OCI-LY1 (cell line): Measurements from ENCODE around the gene PPP2R1B.

Experiments
- H2AFZ ChIP-seq: fragments of 200-600 bp; sonication (generic), shearing (Covaris generic); 2 replicates; pipeline ENCODE4 v1.6.0; 2014; ENCODE audit warnings: antibody characterized with exemption, mild to moderate bottlenecking, low read length
- H3F3A ChIP-seq: fragments of 200-600 bp; sonication (generic), shearing (Covaris generic); 2 replicates; pipeline ENCODE4 v1.6.0; 2014; ENCODE audit warnings: mild to moderate bottlenecking, antibody characterized with exemption, low read length, moderate library complexity; ENCODE audit not compliant: insufficient read depth
- H3K27ac ChIP-seq: fragments of 200-600 bp; sonication (generic); 2 replicates; pipeline ENCODE4 v1.5.1; 2014; ENCODE audit warnings: low read length, mixed run types, mild to moderate bottlenecking, low read depth; ENCODE audit not compliant: poor library complexity, severe bottlenecking
- H3K27me3 ChIP-seq: fragments of 200-600 bp; sonication (generic); 2 replicates; pipeline ENCODE4 v1.6.0; 2014; ENCODE audit warnings: antibody characterized with exemption, mild to moderate bottlenecking, low read length, moderate library complexity; ENCODE audit not compliant: insufficient read depth
- H3K36me3 ChIP-seq: fragments of 200-600 bp; sonication (generic); 2 replicates; pipeline ENCODE4 v1.6.1; 2014; ENCODE audit warnings: mild to moderate bottlenecking, antibody characterized with exemption, low read length, moderate library complexity, mixed read lengths; ENCODE audit not compliant: insufficient read depth
- H3K4me1 ChIP-seq: fragments of 200-600 bp; sonication (generic); 2 replicates; pipeline ENCODE4 v1.5.1; 2014; ENCODE audit warnings: mild to moderate bottlenecking, low read length, moderate library complexity; ENCODE audit not compliant: insufficient read depth, severe bottlenecking
- H3K4me2 ChIP-seq: fragments of 200-600 bp; sonication (generic), shearing (Covaris generic); 2 replicates; pipeline ENCODE4 v1.6.1; 2014; ENCODE audit warnings: low read length
- H3K4me3 ChIP-seq: fragments of 200-600 bp; sonication (generic); 2 replicates; pipeline ENCODE4 v1.5.1; 2014; ENCODE audit warnings: low read length, low read depth, mild to moderate bottlenecking, mixed read lengths; ENCODE audit not compliant: poor library complexity, severe bottlenecking
- H3K79me2 ChIP-seq: fragments of 200-600 bp; shearing (Covaris generic); 2 replicates; pipeline ENCODE4 v1.6.1; 2016; ENCODE audit warnings: mixed run types, low read length, mixed read lengths; ENCODE audit not compliant: insufficient read depth
- H3K9ac ChIP-seq: fragments of 200-600 bp; sonication (generic), shearing (Covaris generic); 2 replicates; pipeline ENCODE4 v1.6.1; 2014; ENCODE audit warnings: mild to moderate bottlenecking, low read length, mixed read lengths
- H3K9me2 ChIP-seq: fragments of 200-600 bp; sonication (generic), shearing (Covaris generic); 2 replicates; pipeline ENCODE4 v1.6.1; 2014; ENCODE audit warnings: low read depth, mild to moderate bottlenecking, low read length, mixed read lengths
- H3K9me3 ChIP-seq: fragments of 200-600 bp; shearing (Covaris generic); 2 replicates; pipeline ENCODE4 v1.6.1; 2014; ENCODE audit warnings: low read length, mixed read lengths
- H4K20me1 ChIP-seq: fragments of 200-600 bp; sonication (generic), shearing (Covaris generic); 2 replicates; pipeline ENCODE4 v1.6.0; 2016; ENCODE audit warnings: mild to moderate bottlenecking, low read length; ENCODE audit not compliant: insufficient read depth
- EZH2 ChIP-seq: fragments of 200-600 bp; sonication (generic), shearing (Covaris generic); IDR thresholded peaks from 2 replicates; pipeline ENCODE4 v1.8.0; 2017; ENCODE audit warnings: borderline replicate concordance, mixed run types, mild to moderate bottlenecking, antibody characterized with exemption, low read length, moderate library complexity, mixed read lengths
- TF ChIP-seq, protein P1 (sequence below): fragments of 200-600 bp; sonication (generic), shearing (Covaris generic); IDR thresholded peaks from 2 replicates; pipeline ENCODE4 v1.5.1; 2017; ENCODE audit warnings: mild to moderate bottlenecking, antibody characterized with exemption, low read length, moderate library complexity, mixed read lengths

The PPP2R1B gene

DNA sequence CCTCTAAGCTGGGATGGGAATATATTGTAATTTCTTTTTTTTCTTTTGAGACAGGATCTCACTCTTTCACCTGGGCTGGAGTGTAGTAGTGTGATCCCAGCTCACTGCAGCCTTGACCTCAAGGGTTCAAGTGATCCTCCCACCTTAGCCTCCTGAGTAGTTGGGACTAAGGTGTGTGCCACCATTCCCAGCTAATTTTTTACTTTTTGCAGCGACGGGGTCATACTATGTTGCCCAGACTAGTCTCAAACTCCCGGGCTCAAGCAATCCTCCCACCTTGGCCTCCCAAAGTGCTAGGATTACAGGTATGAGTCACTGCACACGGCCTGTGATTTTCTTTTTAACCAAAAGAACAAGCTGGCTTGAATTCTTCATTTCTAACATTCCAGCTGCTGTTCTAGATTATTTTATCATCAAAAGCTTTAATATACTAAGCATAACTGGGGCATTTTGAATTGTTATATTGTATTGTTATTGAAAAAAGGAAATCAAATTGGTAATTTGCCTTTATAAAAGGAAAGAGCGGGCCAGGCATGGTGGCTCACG, 26.8 kb upstream of the PPP2R1B start:
- H3K9ac ChIP-seq, result no peak overlapping the region
- H3K4me1 ChIP-seq, result peaks cover 18% of the 10 kb centered on the region
- no peaks in the 10 kb centered on the region for H3K36me3 ChIP-seq
- no peak overlapping the region for H2AFZ ChIP-seq
- no peaks in the 10 kb centered on the region for H3K79me2 ChIP-seq
- TF ChIP-seq, protein P1, sequence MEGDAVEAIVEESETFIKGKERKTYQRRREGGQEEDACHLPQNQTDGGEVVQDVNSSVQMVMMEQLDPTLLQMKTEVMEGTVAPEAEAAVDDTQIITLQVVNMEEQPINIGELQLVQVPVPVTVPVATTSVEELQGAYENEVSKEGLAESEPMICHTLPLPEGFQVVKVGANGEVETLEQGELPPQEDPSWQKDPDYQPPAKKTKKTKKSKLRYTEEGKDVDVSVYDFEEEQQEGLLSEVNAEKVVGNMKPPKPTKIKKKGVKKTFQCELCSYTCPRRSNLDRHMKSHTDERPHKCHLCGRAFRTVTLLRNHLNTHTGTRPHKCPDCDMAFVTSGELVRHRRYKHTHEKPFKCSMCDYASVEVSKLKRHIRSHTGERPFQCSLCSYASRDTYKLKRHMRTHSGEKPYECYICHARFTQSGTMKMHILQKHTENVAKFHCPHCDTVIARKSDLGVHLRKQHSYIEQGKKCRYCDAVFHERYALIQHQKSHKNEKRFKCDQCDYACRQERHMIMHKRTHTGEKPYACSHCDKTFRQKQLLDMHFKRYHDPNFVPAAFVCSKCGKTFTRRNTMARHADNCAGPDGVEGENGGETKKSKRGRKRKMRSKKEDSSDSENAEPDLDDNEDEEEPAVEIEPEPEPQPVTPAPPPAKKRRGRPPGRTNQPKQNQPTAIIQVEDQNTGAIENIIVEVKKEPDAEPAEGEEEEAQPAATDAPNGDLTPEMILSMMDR, result no peak
- no peak for TF ChIP-seq EZH2
- no peaks in the 10 kb centered on the region for H3K9me2 ChIP-seq
- no peaks in the 10 kb centered on the region for H3F3A ChIP-seq
- no peak overlapping the region for H3K4me2 ChIP-seq
- no peaks in the 10 kb centered on the region for H4K20me1 ChIP-seq
- no peaks in the 10 kb centered on the region for H3K27me3 ChIP-seq
- H3K4me3 ChIP-seq, result no peak overlapping the region
- no peaks in the 10 kb centered on the region for H3K9me3 ChIP-seq
- H3K27ac ChIP-seq, result no peak overlapping the region

DNA sequence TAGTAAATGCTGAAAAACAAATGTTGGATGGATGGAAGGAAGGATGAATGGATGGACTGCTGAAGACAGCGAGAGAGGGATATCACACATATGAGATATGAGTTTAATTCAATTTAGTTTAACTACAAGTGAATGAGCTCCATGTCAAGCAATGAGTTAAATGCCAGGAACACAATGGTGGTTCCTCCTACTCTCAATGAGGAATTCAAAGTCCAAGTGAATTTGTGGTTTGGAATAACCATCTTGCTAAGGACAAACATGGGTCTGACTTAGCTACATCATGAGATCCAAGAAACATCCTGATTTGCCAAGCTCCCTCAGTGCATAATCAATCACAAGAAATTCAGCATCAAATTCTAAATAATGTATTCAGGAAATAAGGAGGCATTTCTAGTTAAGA, 26.1 kb upstream of the PPP2R1B start:
- Histone ChIP-seq H3K36me3 (no peaks in the 10 kb centered on the region), H3K4me1 (peaks cover 16% of the 10 kb centered on the region), H3K4me2 (no peak overlapping the region), H3K4me3 (no peak overlapping the region), H4K20me1 (no peaks in the 10 kb centered on the region), H3K9me3 (no peaks in the 10 kb centered on the region), H3F3A (no peaks in the 10 kb centered on the region), H3K27ac (no peak overlapping the region), H2AFZ (no peak overlapping the region), H3K9ac (no peak overlapping the region), H3K27me3 (no peaks in the 10 kb centered on the region), H3K79me2 (no peaks in the 10 kb centered on the region), H3K9me2 (no peaks in the 10 kb centered on the region)
- TF ChIP-seq EZH2, result no peak
- TF ChIP-seq, protein P1, result no peak

DNA sequence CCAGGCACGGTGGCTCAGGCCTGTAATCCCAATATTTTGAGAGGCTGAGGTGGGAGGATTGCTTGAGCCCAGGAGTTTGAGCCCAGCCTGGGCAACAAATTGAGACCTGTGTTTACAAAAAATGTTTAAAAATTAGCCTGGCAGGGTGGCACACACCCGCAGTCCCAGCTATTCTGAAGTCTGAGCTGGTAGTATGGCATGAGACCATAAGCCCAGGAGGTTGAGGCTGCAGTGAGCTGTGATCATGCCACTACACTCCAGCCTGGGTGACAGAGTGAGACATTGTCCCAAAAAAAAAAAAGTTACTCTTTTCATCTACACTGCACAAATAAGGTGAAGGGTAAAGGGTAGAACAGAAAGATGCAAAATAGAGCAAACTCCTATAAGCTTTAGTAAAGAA, 22.3 kb upstream of the PPP2R1B start:
- no peaks in the 10 kb centered on the region for H3K27me3 ChIP-seq
- no peaks in the 10 kb centered on the region for H4K20me1 ChIP-seq
- H3K4me2 ChIP-seq, result no peak overlapping the region
- peaks cover 6% of the 10 kb centered on the region for H3K4me1 ChIP-seq
- no peaks in the 10 kb centered on the region for H3K79me2 ChIP-seq
- no peaks in the 10 kb centered on the region for H3K9me3 ChIP-seq
- H3K9ac ChIP-seq, result no peak overlapping the region
- no peaks in the 10 kb centered on the region for H3F3A ChIP-seq
- no peak overlapping the region for H3K4me3 ChIP-seq
- no peak overlapping the region for H2AFZ ChIP-seq
- no peak overlapping the region for H3K27ac ChIP-seq
- H3K36me3 ChIP-seq, result peaks cover 14% of the 10 kb centered on the region; the same call in 1 of the 2 replicates
- no peaks in the 10 kb centered on the region for H3K9me2 ChIP-seq
- TF ChIP-seq EZH2, result no peak
- TF ChIP-seq, protein P1, result no peak
